Measurements from ENCODE around the gene CLEC16A.
"Not testable (repeated sequence)": the region's sequence is repeated elsewhere in the genome, so short reads cannot be mapped to it uniquely, and the experiment has no call there.

CLEC16A gene

DNA sequence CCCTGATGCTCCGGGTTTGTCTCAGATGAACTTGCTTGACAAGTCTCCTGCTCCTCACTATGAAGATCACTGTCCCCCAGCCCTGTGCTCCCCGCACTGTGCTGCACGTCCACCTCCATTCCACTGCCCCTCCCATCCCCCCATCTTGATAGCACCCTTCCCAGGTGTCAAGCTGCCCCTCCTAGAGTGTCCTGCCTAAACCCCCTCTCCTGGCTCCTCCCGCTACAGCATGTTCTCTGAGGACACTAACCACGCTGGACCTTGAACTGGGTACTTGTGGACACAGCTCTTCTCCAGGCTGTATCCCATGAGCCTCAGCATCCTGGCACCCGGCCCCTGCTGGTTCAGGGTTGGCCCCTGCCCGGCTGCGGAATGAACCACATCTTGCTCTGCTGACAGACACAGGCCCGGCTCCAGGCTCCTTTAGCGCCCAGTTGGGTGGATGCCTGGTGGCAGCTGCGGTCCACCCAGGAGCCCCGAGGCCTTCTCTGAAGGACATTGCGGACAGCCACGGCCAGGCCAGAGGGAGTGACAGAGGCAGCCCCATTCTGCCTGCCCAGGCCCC is 20.6 kb upstream of the CLEC16A start:
- DNase-seq: no peak

DNA sequence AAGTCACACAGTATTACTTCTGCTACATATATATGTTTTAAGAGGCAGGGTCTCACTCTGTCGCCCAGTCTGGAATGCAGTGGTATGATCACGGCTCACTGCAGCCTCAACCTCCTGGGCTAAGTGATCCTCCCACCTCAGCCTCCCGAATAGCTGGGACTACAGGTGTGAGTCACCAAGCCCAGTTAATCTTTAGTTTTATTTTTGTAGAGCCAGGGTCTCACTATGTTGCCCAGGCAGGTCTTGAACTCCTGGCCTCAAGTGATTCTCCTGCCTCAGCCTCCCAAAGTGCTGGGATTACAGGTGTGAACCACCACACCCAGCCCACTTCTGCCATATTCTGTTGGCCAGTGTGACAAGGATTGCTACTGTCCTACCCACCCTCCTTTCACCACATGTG is 19.1 kb upstream of the CLEC16A start:
- DNase-seq: not testable (repeated sequence)

DNA sequence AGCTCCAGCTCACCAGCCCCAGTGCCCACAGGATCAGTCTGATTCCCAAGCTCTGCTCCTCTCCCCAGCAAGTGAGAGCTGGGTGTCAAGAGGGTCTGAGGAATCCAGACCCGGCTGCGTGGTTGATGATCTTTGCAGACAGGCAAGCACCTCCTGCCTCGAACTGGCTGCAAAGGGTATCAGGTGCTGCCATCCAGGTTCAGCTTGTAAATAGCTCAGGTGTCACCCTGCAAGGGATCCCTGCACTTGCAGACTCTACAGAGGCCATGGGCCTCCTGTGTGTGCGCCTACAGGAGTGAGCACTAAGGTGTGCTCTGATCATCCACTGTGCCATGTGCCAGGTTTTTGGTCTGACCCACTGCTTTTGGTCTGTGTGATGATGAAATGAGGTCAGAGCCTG is 18.3 kb upstream of the CLEC16A start:
- DNase-seq: no peak

DNA sequence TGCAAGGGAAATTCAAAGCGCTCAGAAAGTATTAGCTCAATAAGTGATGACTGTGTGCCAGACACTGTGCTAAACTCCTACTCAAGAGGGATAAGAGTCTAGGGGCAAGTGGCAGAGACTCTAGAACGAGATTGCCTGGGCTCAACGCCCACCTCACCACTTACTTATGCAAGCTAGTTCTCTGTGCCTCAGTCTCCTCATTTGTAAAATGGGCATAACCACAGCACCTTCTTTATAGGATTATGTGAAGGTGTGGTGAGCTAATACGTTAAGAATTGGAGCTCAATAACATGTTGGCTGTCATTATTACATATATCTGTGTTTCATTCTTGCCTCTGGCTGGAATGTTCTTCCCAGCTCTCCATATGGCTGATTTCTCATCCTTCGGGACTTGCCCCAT is 17.5 kb upstream of the CLEC16A start:
- no peak for DNase-seq

DNA sequence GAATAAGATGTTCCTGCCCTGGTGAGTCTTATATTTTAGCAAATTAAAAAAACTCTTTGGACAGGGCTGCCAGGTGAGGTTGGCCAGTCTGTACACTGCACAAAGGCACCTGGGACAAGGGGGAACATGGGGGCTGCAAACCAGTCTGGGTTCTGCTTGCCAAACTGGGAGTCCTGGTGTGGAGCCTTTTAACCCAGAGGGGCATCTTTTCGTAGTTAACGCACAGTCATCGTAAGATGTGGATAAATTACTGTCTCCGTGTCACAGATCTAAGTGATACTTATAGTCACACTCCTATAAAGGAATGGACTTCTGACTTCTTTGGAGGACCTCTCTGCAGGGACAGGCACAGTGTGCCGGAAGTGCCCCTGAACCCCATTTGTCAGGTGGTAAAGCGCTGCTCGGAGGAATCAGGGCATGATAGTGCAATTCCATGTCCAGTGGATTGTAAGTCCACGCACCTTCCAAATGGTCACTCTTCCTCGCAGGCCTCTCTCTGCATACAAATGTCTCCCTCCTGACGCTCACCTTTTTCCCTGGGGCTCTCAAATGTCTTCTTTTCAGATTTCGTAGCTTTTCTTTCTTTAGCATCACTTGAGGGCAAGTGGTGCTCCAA is 16.8 kb upstream of the CLEC16A start:
- no peak for DNase-seq

DNA sequence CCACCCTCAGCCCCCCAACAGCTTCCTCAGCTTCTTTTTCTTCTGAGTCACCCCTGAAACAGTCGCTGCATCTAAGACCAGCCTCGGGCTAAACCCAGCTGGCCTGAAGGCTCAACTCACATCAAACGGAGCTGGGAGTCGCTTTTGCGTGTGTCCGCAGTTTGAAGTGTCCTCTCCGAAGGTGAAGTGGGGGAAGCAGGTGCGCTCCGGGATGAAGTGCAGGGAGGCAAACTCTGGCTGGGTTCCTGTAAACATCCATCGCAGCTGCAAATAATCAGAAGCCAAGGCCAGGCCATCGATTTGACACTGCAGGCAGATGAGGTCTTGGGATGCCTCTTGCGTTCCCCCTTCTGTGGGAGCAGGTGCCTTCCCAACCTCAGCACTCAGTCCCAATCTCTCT is 15.3 kb upstream of the CLEC16A start:
- DNase-seq: not testable (repeated sequence)

DNA sequence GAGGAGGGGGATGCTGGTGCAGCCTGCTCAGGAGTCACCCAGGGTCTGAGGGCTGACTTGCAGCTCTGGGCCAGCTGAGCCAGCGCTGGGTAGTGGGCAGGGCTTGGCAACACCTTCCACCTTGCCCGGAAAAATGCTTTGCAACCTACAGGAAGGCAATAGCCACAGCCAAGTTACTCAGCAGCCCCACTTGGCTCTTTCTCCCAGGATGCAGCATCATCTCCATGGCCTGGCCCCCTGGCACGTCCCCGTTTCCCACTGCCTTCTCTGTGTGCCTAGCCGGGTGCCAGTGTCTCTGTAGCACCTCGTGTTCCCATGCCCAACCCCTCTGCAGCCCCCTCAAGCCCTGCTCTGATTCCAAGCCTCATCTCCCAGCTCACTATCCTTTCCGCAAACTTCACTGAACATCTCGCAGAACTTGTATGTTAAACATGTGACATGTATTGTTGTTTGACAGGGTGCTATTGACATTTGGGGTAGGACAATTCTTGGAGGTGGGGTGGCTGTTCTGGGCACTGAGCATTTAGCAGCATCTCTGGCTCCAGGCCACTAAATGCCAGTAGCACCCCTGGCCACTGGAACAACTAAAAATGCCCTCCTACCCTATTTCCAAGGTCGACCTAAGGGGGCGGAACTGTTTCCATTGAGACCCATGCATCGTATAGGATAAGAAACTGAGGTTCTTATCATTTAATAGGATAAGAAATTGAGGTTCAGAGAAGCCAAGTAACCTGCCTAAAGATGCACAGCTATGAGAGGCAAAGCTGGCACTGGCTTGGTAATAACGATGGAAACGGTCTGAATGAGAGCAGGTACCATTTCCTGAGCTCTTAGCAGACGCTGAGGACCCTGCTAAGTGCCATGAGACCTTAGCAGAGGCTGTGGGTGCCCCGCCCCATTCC is 14.3 kb upstream of the CLEC16A start:
- DNase-seq: no peak

DNA sequence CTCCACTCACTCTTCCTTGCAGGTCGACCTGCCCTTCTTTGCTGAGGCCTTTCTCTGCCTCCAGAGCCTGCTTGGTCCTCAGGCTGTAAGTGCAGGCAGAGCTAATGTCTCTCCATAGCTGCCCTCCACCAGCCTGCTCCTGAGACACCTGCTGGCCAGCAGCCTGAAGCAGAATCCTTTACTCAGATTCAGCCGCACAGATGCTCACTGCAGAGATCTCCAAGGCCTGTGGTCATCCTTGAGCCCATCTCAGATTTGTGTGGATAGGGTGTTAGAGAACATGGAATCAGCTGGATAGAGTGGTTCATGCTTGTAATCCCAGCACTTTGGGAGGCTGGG is 13.6 kb upstream of the CLEC16A start:
- DNase-seq: no peak

DNA sequence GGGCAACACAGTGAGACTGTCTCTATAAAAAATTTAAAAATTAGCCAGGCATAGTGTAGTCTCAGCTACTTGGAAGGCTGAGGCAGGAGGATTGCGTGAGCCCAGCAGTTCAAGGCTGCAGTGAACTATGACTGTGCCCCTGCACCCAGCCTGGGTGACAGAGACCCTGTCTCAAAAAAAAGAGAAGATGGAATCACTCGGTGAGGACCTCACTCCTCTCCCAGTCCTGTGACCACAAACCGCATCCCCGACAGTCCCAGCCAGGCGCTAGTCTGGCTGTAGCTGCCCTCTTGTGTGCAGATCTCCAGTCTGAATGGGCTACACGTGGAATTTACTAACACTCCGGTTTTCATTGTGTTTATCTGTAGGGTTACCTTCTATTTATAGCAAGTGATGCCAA is 13.2 kb upstream of the CLEC16A start:
- no peak for DNase-seq

DNA sequence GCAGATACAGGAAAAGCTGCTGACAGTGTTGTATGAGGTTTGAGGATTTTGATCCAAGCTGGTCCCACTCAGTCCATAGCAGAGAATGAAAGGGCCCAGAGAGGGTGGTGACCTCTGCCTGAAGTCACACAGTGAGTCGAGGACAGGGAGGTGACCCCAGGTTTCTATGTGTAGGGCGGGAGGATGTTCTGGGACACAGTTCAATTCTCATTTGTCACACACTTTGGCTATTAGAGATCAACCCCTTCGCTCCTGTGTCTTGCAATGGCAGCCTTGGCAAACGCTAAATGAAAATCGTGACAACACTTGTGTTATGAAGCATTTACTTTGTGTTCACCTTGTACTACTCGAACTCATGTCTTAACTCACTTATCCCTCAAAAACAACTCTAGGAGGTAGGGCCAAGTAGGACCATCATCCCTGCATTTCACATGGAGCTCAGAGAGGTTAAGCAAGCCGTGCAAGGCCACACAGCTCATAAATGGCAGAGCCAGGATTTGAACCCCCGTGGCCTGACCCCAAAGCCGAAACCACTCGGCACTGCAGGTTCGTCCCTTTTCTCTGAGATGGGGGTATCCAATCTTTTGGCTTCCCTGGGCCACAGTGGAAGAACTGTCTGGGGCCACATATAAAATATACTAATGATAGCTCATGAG is 12.3 kb upstream of the CLEC16A start:
- no peak for DNase-seq

DNA sequence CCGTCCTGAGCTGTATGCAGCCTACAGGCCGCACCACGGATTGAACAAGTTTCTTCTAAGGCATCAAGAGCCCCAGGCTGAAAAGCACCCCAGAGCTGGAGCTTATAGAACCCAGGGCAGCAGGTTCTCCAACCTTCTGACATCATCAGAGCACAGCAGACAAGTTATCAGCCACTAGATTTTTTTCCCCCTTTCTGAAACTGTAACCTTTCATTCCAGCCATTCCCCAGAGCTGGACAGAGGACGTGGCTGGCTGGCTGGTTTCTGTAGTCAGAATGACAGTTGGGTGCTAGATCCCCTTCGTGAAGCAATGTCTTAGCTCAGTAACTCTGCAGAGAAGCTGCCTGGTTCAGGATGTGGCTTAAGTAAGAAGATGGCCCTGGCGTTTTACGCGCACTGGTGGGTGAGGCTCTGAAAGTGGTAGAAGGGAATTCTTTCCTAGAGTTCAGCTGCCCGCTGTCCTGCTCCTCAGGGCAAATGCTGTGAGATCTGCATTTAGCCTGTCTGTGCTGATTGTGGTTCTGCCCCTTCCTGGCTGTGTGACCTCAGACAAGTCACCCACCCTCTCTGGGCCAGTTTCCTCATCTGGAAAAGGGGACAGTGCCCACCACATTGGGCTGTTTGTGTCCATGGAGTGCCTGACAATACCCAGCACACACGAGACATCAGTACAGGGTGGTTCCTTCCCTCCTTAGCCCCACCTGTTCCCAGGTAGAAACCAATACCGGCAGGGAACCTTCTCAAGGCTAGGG is 11.2 kb upstream of the CLEC16A start:
- DNase-seq: no peak

DNA sequence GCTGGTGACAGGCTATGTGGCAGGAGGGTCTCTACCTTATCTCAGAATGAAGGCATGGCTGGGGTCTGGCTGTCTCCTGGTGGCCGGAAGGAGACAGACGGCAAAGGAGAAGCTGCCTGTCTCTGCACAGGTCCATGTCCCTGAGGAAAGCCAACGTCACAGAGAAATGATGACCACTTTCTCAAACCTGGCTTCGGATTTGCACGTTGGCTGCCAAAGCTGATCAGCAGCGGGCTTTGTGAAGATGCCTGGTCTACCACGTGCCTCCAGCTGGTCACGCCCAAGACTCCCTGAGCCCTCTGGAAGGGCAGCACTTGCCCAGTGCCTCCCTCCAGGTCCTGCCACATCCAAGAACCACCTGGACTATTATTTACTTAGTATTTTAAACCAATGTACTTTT is 10.5 kb upstream of the CLEC16A start:
- no peak for DNase-seq

DNA sequence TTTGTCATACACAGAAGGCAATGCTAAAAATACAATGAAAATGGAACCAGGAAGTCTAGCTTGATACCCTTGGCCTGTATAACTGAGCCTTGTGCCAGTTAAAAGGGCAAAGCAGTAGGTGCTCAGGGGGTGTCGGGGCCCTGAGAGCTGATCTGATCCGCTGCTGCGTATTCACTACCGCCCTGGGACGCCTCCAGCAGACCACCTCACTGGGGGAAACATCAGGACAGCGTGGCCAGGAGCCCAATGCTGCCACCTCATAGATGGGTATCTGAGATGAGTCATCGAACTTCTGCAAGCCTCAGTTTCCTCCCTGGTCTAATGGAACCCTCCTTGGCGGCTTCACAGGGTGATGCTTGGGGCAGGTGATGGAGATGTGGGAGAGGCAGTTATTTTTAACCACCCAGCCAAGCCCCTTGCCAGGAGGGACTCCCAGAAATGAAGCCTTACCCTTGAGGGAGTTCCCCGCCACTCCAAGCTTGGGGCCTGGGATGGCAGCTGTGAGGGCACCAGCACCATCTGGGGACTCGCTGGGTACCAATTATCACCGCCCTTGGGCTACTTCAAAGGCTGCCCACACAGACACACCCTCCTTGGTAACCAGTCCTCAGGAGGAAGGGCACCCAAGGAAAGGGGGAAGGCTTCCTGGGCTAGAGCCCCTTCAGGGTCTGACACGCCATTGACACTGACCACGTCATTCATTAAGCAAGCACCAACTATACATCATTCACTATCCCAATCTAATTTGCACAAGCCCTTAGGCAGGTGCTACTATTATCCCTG is 9.8 kb upstream of the CLEC16A start:
- DNase-seq: no peak

DNA sequence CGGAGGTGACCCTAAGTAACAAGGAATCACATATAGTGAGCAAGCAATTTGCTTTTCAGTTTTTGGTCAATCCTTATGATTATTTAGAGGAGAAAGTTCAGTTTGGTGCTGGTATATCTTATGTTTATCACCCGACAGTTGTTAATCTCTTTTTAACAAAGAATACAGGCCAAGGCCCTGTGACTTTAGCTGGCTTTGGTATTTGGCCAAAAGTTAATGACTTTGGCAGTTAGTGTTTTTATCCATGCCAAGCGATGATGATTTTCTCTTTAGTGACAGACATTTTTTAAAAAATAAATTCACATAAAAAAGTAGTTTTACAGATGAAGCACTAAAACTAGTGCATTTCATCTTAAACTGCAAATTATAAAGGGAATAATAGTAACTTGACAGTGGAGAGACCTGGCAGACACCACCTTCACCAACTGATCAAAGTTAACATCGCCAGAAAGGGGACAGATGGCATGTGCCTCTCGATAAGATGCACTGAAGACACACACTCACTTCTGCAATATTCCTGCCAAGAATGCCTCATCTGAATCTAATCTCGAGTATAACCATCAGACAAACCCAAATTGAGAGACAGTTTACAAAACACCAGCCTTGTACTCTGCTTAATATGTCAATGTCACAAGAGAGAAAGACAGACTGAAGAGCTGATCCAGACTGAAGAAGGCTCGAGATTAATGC is 9.0 kb upstream of the CLEC16A start:
- DNase-seq: no peak

DNA sequence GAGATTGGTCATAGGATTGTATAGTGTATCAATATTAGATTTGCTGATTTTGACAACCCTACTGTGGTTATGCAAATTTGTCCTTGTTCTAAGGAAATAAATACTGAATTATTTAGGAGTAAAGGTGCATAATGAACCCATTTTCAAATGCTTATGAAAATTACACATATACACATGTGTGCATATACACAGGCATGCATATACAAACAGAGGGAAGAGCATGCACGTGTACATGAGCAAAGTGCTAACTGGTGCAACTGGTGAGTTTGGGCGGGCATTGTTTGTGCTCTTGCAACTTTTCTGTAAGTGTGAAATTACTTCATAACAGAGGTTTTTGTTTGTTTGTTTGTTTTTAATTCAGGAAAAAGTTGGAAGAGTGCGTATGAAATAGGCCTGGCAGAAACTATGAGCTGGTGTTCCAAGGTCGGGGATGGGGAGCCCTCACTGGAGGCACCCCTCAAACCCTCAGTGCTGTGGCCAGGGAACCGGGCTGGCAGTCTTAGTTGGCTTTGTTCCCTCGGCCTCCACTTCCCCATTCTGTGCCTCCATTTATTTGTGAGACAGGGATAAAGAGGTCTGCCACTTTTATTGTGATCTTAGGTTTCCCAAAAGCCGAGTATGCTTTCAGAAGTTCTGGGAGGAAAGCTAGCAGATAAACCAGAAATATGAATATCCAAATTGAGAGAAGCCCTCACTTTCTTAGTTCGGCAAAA is 7.9 kb upstream of the CLEC16A start:
- no peak for DNase-seq

DNA sequence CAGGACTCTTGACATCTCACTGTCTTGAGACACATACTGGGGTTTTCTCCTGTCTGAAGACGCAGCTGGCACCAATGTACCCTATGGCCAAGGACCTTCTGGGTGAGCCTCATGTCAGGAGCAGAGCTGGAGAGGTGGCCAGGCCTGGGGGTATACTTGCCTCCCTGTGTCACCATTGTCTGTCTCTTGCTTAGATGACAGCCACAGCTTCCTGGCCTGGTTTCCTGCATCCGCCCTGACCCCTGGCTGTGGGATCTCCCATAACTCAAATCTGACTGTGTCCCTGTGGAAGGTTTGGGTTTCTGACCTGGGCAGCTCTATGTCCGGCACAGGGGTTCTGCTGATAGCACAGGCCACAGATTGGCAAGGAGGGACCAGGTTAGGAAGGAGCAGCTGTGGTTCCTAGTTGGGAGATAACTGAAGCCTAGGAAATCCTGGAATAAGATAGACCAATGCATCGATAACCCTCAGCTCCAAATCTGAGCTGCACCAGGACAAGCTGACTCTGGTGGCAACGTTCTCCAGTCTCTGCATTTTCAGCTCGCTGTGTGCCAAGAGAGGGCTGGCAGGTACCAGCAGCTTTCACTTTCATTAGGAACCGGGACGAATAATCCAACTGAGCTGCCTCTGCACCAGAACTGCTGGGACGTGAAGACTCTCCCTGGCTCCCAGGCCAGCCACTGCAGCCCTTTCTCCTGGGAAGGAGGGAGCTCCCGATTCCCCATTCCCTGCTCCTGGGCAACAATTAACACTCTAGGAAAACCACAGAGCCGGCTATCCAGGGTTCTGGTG is 7.1 kb upstream of the CLEC16A start:
- DNase-seq: no peak

DNA sequence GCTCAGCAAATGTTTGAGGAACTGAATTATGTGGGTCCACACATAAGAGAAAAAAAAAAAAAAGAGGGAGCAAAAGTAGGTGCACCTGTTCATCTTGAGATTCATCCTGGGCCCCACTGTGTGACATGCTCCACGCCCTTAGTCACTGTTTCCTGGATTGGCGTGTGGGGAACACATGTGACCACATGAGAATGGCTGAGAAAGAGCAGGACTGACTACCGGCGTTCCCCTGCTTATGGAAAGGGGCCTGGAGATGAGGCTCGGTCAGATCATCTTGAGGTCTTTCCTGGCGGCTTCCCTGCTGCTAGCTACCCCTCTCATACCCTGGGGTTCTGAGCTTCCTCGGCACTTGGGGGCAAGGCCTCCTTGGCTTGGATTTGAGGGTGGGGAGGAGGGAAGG is 6.0 kb upstream of the CLEC16A start:
- no peak for DNase-seq

DNA sequence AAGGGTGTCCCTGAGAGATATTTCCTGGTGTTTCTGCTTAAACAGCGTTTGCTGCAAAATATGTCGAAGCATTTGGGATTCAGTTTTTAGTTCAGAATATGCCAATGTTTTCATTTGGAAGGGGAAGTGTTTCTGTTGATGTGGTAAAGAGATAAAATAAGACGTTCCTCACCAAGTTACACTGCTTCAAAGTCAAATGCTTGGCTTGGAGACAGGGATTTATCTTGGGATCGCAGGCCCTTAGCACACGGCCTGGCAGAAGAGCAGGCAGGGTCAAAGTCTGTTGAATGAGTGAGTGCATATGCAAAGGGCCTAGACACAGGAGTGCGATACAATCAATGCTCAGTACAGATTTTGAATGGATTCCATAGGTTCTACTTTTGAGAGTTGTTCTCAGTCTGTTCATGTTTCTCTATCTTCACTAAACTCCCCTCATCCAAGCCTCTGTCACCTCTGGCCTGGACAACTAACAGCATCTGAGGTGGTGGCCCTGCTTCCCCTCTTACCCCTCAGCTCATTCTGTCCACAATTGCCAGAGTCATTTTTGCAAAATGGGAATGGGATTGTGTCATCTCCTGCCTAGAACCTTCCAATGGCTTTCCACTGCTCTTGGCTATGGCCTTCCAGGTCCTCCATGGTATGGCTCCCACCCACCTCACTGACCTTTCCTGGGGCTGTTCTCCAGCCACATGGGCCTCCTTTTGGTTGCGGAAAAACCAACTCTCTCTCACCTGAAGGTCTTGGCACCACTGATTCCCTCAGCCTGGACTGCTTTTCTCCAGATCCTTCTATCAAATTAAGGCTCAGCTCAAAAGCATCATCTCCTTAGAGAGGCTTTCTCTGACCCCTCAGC is 5.3 kb upstream of the CLEC16A start:
- no peak for DNase-seq

Measured in fibroblast of skin of back (primary cell).